Activated gamma-delta T cell treated with anti-CD3 and anti-CD28 coated beads, Interleukin-2, amount 50 U/mL, for 16 hours (primary cell): ENCODE data around the gene BRPF3.
A peak's percentile ranks its signal among the peaks of the same experiment; 100 is the strongest.

Experiments
- DNase-seq: peaks from one replicate; pipeline ENCODE4 v3.0.0-alpha.2; 2020; ENCODE audit warnings: low read depth

BRPF3 gene

GRCh38 chr6:36196113-36196879 lies at the start of gene BRPF3:
Gene BRPF3, plus strand, starts transcription at chr6:36196744. Its CDS starts 3,579 bp downstream, at chr6:36200323.
- DNase-seq = peak; percentile 59

DNA sequence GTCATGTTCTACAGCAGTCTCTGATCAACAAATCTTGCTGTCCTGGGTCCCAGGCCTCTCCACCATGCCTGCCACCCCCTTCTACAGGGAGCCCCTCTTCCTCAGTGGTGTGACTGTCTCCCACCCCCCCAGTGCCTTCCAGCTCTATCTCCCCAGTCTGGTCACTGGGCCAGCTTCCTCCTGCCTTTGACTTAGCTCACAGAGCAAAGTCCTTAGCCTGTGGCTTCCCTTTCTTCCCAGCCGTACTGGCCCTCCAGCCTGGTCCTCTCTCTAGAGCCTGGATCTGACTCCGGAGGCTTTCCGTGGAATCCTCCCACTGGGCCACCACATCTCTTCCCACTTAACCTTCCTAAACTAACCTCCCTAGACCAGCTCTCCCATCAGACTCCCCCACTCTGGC lies 49.2 kb upstream of the BRPF3 start:
- DNase-seq = no peak

DNA sequence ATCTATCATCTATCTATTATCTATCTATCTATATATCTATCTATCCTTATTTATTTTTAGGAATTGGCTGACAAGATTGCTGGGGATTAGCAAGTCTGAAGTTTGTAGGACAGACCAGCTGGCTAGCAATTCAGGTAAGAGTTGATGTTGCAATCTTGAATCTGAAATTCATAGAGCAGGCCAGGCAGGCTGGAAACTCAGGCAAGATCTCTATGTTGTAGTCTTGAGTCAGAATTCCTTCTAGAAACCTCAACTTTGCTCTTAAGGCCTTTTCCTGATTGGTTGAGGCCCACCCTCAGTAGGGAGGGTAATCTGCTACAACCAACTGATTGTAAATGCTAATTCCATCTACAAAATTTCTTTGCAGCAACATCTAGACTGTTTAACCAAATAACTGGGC lies 47.1 kb upstream of the BRPF3 start:
- no peak for DNase-seq

DNA sequence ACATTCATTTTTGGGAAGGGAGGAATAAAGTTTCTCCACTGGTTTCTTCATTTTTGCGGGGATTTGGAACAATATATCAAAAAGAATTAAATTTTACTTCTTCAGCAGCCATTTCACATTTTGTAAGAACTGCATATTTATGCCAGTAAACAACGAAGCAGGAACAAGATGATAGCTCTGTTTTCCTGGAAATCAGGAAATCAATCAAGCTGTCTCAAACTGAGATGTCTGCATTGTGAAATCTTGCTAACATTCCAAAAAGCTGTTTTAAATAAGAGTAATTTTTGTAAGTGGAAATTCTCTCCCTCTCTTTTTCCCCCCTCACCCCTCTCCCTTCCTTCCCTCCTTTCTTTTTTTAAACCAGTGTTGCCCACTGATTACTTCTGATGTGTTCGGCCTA lies 46.3 kb upstream of the BRPF3 start:
- DNase-seq = no peak

DNA sequence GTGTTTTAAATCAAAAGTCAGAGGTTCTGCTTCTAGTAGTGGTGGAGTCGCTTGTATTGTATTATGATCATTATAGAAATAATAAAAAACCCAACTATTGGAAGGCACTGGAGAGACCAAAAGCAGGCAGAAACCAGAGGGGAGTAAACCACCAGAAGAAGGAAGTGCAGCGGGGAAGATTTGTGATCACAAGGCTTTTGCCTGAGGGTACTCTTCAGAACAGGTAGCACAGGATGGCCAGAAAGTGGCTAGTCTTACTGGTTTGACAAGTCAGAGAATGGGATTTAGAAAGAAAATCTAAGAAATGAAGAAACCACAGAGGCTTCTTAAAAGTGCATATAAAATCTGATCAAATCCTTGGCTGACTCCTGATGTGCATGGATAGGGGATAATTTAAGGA lies 42.3 kb upstream of the BRPF3 start:
- no peak for DNase-seq

DNA sequence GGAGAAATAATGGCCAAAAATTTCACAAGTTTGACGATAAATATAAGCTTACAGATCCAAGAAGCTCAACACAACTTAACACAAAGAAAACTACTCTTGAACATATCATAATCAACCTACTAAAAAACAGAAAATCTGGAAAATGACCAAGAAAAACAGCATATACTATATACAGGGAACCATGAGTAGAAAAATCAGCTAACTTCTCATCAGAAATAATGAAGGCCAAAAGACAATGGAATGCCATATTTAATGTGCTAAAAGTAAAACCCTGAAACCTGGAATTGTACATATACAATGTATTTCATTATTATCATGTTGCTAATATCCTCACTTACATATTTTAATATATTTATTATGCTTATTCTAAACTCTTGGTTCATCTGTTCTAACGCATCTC lies 40.9 kb upstream of the BRPF3 start:
- DNase-seq = no peak

DNA sequence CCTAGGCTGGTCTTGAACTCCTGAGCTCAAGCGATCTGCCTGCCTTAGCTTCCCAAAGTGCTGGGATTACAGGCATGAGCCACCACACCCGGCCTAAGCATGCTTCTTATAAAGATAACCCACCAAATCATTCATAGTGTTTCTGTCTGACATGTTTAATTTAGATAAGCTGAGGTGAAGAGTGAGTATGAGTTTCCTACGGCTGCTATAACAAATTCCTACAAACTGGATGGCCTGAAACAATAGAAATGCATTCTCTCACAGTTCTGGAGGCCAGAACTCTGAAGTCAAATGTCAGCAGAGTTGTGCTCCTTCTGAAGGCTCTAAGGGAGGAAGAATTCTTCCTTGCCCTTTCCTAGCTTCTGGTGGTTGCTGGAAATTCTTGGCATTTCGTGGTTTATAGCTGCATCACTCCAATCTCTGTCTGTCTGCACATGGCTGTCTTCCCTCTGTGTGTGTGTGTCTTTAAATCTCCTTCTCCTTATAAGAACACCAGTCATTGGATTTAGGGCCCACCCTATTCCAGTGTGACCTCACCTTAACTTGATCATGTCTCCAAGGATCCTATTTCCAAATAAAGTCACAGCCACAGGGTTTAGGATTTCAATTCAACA lies 36.3 kb upstream of the BRPF3 start:
- DNase-seq = no peak

GRCh38 chr6:36169023-36170007 lies 27.2 kb upstream of the BRPF3 start:
- DNase-seq = no peak

- DNase-seq = no peak
Observed at GRCh38 chr6:36170704-36171103, 25.8 kb upstream of the BRPF3 start.

DNA sequence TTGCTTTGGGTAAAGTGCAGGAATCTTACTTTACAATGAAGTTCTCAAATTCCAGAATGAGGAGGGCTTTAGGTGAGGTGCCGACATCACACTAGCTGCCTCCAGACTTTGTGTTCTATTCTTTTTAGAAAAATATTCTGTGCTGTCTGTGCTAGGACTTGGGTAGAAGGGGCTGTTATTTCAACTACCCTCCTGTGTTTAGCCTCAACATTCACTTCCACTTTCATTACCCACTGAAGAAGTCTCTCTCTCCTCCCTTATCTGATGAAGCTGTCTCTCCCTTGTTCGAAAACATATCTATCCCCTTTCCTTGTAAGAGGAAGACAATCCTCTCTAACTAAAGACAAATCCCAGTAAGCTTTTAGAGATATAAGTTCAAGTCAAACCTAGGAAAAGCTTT lies 25.0 kb upstream of the BRPF3 start:
- no peak for DNase-seq

GRCh38 chr6:36177166-36177565 lies 19.4 kb upstream of the BRPF3 start:
- DNase-seq = no peak

DNA sequence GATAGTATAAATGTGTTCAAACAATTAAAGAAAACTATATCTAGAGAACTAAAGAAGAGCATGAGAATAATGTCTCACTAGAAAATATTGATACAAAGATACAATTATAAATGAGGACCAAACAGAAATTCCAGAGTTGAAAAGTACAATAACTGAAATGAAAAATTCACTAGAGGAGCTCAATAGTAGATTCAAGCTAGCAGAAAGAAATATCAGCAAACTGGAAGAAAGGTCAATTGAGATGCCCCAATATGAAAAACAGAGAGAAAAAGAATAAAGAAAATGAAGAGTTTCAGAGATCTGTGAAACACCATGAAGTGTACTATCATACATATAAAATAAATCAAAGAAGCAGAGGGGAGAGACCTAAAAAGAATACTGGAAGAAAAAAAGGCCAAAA lies 18.0 kb upstream of the BRPF3 start:
- DNase-seq = no peak

DNA sequence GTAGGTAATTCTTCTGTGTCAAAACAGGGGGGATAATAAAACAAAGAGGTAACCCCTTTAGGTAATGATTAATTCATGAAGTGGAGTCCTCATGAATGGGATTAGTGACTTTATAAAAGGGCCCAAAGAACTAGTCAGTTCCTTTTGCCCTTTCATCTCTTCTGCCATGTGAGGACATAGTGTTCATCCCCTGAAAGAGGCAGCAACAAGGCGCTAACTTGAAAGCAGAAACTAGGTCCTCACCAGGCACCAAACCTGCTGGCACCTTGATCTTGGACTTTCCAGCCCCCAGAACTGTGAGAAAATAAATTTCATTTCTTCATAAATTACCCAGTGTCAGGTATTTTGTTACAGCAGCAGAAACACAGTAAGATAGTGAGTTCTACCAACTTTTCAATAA lies 16.4 kb upstream of the BRPF3 start:
- no peak for DNase-seq

- no peak for DNase-seq
Observed at GRCh38 chr6:36184311-36184710, 12.2 kb upstream of the BRPF3 start.

- DNase-seq = no peak
Observed at GRCh38 chr6:36186199-36186598, 10.3 kb upstream of the BRPF3 start.

DNA sequence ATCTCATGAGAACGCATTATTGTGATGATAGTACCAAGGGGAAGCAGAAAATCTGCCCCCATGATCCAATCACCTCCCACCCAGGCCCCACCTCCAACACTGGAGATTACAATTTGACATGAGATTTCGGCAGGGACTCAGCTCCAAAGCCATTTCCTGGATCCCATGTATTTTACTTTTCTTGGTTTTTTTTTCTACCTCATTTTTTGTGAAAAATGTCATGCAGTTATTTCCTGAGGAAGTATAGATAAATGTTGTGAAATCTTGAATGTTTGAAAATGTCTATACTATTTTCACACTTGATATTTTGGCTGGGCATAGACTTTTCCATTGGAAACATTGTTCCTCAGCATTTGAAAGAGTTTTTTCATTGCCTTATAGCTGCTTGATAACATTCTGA lies 9.1 kb upstream of the BRPF3 start:
- DNase-seq = no peak

GRCh38 chr6:36195471-36196112 lies 952 bp upstream of the BRPF3 start:
- DNase-seq = no peak

- peak; percentile 100 for DNase-seq
Observed at GRCh38 chr6:36196880-36197548, 470 bp downstream of the BRPF3 start.

- DNase-seq = no peak
Observed at GRCh38 chr6:36197739-36198221, 1.2 kb downstream of the BRPF3 start.

- DNase-seq = no peak
Observed at GRCh38 chr6:36198986-36199385, 2.4 kb downstream of the BRPF3 start.

GRCh38 chr6:36200154-36200891 lies 3.8 kb downstream of the BRPF3 start:
- no peak for DNase-seq
